Measurements from ENCODE around the gene SNUPN.

Gene SNUPN

DNA sequence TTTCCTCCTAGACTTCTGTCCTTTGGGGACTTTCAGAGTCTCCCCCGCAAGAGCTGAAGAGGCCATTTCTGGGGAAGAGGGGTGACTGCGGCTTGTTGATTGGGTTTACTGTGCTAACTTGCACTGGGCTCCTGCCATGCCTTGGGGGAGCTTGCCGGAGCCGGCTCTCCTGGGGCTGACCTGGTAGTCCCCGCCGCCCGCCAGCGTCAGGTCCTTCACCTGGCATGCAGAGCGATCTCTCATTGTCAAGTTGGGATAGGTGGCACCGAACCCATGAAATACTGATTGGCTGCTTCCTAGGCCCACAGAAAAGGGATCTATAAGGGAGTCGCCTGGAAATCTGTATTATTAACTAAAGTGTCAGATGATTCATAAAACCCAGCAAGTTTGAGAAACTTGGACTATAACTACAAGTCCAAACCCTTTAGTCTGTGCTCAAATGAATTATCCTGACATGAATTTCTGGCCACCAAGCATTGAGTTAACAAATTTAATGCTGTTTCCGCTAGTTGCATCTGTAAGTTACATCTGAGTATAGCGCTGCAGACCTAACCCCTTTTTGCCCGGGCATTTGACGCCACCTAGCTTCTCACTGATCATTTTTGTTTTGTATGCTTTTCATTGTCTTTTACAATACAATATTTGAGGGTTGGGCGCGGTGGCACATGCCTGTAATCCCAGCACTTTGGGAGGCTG, 15.1 kb upstream of the SNUPN start:
- Histone ChIP-seq H3K9ac (ENCODE audit: low read length) (peak overlapping the region; percentile 73), H3K4me2 (ENCODE audit: low read length) (peak overlapping the region; percentile 88), H3K36me3 (ENCODE audit: insufficient read depth, low read length) (peaks cover 14% of the 10 kb centered on the region; the same call in 1 of the 2 replicates), H3K4me3 (ENCODE audit: low read depth, low read length, poor library complexity, severe bottlenecking) (peak overlapping the region; percentile 79), H2AFZ (ENCODE audit: low read length) (no peak overlapping the region), H4K20me1 (ENCODE audit: insufficient read depth, low read length) (no peaks in the 10 kb centered on the region), H3K79me2 (ENCODE audit: insufficient read depth, low read length) (peaks cover 13% of the 10 kb centered on the region), H3K27me3 (ENCODE audit: insufficient read depth, low read length) (no peaks in the 10 kb centered on the region), H3F3A (ENCODE audit: insufficient read depth, low read length) (no peaks in the 10 kb centered on the region), H3K9me2 (ENCODE audit: low read depth, low read length) (no peaks in the 10 kb centered on the region), H3K27ac (ENCODE audit: low read depth, low read length, poor library complexity, severe bottlenecking) (peak overlapping the region; percentile 75), H3K9me3 (ENCODE audit: low read length) (no peaks in the 10 kb centered on the region), H3K4me1 (ENCODE audit: insufficient read depth, low read length, severe bottlenecking) (peaks cover 19% of the 10 kb centered on the region)
- TF ChIP-seq EZH2 (IDR thresholded peaks at IDR 0.05; ENCODE audit: borderline replicate concordance, low read length): no peak
- TF ChIP-seq, protein P1, sequence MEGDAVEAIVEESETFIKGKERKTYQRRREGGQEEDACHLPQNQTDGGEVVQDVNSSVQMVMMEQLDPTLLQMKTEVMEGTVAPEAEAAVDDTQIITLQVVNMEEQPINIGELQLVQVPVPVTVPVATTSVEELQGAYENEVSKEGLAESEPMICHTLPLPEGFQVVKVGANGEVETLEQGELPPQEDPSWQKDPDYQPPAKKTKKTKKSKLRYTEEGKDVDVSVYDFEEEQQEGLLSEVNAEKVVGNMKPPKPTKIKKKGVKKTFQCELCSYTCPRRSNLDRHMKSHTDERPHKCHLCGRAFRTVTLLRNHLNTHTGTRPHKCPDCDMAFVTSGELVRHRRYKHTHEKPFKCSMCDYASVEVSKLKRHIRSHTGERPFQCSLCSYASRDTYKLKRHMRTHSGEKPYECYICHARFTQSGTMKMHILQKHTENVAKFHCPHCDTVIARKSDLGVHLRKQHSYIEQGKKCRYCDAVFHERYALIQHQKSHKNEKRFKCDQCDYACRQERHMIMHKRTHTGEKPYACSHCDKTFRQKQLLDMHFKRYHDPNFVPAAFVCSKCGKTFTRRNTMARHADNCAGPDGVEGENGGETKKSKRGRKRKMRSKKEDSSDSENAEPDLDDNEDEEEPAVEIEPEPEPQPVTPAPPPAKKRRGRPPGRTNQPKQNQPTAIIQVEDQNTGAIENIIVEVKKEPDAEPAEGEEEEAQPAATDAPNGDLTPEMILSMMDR (IDR thresholded peaks at IDR 0.05; ENCODE audit: low read length): peak; percentile 68

DNA sequence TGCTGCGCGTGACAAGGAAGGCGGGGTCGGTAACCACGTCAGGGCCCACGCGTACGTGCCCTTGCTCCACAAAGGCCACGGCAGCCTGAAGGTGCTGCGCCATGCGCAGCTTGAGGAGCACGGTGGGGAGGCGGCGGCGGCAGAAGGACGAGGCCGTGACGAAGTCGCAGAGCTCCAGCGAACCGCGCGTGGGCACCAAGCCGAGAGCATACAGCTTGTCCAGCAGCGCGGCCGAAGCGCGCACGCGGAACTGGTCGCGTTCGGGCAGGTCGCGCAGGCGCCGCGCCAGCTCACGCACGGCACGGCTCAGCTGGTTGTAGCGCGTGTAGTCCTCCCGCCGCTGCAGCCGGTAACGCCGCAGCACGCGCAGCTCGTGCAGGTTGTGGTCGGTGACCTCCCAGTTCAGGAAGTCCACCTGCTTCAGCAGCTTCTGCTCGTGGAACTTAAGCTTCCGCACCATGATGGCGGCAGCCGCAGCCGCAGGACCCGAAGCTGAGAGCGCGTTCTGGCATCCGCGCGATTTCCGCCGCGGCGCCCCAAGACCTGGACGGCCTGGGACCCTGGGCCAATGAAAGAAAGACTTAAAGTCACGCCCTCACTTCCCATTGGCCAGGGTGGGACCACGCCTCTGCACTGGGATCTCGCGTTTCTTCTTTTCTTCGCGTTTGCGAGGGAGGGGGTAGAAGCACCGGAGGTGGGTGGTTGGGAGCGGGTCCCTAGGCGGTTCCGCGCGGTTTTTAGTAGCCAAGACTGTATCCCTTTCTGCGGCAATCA, 14.4 kb upstream of the SNUPN start, which contains the start of gene IMP3:
IMP3 (minus strand) TSS at position 516 of the 774 bp plus-strand sequence; CDS start at position 460, 56 bp downstream.
- Histone ChIP-seq H4K20me1 (ENCODE audit: insufficient read depth, low read length) (no peaks in the 10 kb centered on the region), H3K9me3 (ENCODE audit: low read length) (no peaks in the 10 kb centered on the region), H3K27me3 (ENCODE audit: insufficient read depth, low read length) (no peaks in the 10 kb centered on the region), H2AFZ (ENCODE audit: low read length) (no peak within 1 kb of the TSS), H3K4me2 (ENCODE audit: low read length) (peak within 1 kb of the TSS; percentile 88), H3F3A (ENCODE audit: insufficient read depth, low read length) (no peaks in the 10 kb centered on the region), H3K27ac (ENCODE audit: low read depth, low read length, poor library complexity, severe bottlenecking) (peak within 1 kb of the TSS; percentile 75), H3K79me2 (ENCODE audit: insufficient read depth, low read length) (peaks cover 13% of the 10 kb centered on the region), H3K4me3 (ENCODE audit: low read depth, low read length, poor library complexity, severe bottlenecking) (peak within 1 kb of the TSS; percentile 79), H3K9me2 (ENCODE audit: low read depth, low read length) (no peaks in the 10 kb centered on the region), H3K4me1 (ENCODE audit: insufficient read depth, low read length, severe bottlenecking) (peaks cover 19% of the 10 kb centered on the region), H3K36me3 (ENCODE audit: insufficient read depth, low read length) (peaks cover 14% of the 10 kb centered on the region; the same call in 1 of the 2 replicates), H3K9ac (ENCODE audit: low read length) (peak within 1 kb of the TSS; percentile 73)
- TF ChIP-seq, protein P1 (IDR thresholded peaks at IDR 0.05; ENCODE audit: low read length): no peak
- no peak for TF ChIP-seq EZH2 (IDR thresholded peaks at IDR 0.05; ENCODE audit: borderline replicate concordance, low read length)

DNA sequence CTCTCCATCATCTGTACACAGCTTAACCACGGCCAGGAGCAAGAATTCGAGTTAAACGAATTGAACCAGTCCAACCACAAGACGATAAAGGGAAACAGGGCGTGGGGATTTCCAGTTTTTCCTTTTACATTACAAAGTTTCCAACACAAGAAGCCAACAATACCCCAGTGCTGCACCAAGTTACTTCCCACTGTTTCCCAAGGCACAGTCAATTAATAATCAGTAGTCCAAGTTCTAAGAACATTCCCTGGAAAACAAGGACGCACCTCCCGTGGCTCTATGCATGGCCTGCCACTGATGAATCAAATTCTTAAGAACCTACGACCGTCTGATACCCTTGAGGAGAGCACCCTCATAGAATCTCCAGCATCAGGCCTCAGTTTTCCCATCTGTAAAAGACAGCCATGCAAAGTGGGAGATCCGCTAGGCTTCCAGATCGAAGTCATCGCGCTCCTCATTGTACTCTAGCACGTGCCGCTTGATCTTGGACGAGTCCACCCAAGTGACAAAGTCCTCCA, 13.7 kb upstream of the SNUPN start:
- Histone ChIP-seq H3K36me3 (ENCODE audit: insufficient read depth, low read length) (peaks cover 14% of the 10 kb centered on the region; the same call in 1 of the 2 replicates), H4K20me1 (ENCODE audit: insufficient read depth, low read length) (no peaks in the 10 kb centered on the region), H3K4me2 (ENCODE audit: low read length) (peak overlapping the region; percentile 80), H2AFZ (ENCODE audit: low read length) (no peak overlapping the region), H3K9ac (ENCODE audit: low read length) (peak overlapping the region; percentile 73), H3K27ac (ENCODE audit: low read depth, low read length, poor library complexity, severe bottlenecking) (peak overlapping the region; percentile 21), H3F3A (ENCODE audit: insufficient read depth, low read length) (no peaks in the 10 kb centered on the region), H3K9me3 (ENCODE audit: low read length) (no peaks in the 10 kb centered on the region), H3K9me2 (ENCODE audit: low read depth, low read length) (no peaks in the 10 kb centered on the region), H3K4me3 (ENCODE audit: low read depth, low read length, poor library complexity, severe bottlenecking) (peak overlapping the region; percentile 79), H3K79me2 (ENCODE audit: insufficient read depth, low read length) (peaks cover 13% of the 10 kb centered on the region), H3K4me1 (ENCODE audit: insufficient read depth, low read length, severe bottlenecking) (peaks cover 19% of the 10 kb centered on the region), H3K27me3 (ENCODE audit: insufficient read depth, low read length) (no peaks in the 10 kb centered on the region)
- no peak for TF ChIP-seq EZH2 (IDR thresholded peaks at IDR 0.05; ENCODE audit: borderline replicate concordance, low read length)
- TF ChIP-seq, protein P1 (IDR thresholded peaks at IDR 0.05; ENCODE audit: low read length): no peak
